ENCODE measurements around the gene KIF12. TPM values are rescaled to one million over a fixed set of nuclear protein-coding genes. Genes with fewer than 3 reads are reported as not detected.

KIF12 gene
- total and polyA plus RNA-seq, 2 of the 13 experiments (the other 11 are each of a cell fraction or from before 2014, with no cell fraction given), result 1.8 to 12.5 TPM

DNA sequence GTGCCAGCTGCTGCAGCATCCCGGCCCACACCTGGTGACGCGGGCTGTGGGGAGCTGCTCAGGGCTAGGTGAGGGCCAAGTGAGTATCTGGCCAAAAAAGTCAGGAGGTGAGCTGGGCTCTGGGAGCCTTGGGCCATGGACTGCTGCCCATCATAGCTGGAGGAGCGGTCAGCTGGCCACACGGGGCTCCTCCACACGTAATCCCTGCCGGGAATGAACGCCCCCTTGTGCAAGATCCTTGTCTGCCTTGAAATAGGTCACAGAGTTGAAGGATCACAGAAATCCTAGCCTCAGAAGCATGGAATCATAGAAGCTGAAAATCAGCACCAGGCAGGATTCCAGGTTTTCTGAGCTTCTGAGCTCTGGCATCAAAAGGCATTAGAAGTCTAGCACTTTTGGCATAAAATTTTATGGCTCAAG, 39.5 kb upstream of the KIF12 start (continued):
- TF ChIP-seq MED8 (CRISPR knock-in tag; IDR thresholded peaks at IDR 0.05; ENCODE audit: insufficient replicate concordance) (no peak), KAT2B (IDR thresholded peaks at IDR 0.05; ENCODE audit: borderline replicate concordance, low read depth, low read length) (no peak), FOXJ3 (CRISPR knock-in tag; IDR thresholded peaks at IDR 0.05; ENCODE audit: borderline replicate concordance) (no peak), TOE1 (CRISPR knock-in tag; IDR thresholded peaks at IDR 0.05) (no peak), TBX3 (IDR thresholded peaks at IDR 0.05; ENCODE audit: borderline replicate concordance) (no peak), NONO (IDR thresholded peaks at IDR 0.05) (no peak), NONO (CRISPR knock-in tag; conservative IDR thresholded peaks at IDR 0.05) (no peak), ZNF10 (CRISPR knock-in tag; IDR thresholded peaks at IDR 0.05; ENCODE audit: borderline replicate concordance, low read depth) (no peak), ZNF766 (CRISPR knock-in tag; IDR thresholded peaks at IDR 0.05; ENCODE audit: borderline replicate concordance) (no peak), ELF1 (CRISPR knock-in tag; IDR thresholded peaks at IDR 0.05) (no peak), ATF7 (IDR thresholded peaks at IDR 0.05) (no peak), ATF7 (CRISPR knock-in tag; IDR thresholded peaks at IDR 0.05) (no peak), WIZ (CRISPR knock-in tag; IDR thresholded peaks at IDR 0.05) (no peak), TP53 (CRISPR knock-in tag; conservative IDR thresholded peaks at IDR 0.05) (no peak), ZNF354B (CRISPR knock-in tag; IDR thresholded peaks at IDR 0.05) (no peak)
- TF ChIP-seq, protein P1, sequence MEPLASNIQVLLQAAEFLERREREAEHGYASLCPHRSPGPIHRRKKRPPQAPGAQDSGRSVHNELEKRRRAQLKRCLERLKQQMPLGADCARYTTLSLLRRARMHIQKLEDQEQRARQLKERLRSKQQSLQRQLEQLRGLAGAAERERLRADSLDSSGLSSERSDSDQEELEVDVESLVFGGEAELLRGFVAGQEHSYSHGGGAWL (CRISPR knock-in tag; IDR thresholded peaks at IDR 0.05), result no peak
- TF ChIP-seq, protein P2, sequence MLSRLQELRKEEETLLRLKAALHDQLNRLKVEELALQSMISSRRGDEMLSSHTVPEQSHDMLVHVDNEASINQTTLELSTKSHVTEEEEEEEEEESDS (CRISPR knock-in tag; IDR thresholded peaks at IDR 0.05; ENCODE audit: borderline replicate concordance), result no peak
- TF ChIP-seq, protein P3, sequence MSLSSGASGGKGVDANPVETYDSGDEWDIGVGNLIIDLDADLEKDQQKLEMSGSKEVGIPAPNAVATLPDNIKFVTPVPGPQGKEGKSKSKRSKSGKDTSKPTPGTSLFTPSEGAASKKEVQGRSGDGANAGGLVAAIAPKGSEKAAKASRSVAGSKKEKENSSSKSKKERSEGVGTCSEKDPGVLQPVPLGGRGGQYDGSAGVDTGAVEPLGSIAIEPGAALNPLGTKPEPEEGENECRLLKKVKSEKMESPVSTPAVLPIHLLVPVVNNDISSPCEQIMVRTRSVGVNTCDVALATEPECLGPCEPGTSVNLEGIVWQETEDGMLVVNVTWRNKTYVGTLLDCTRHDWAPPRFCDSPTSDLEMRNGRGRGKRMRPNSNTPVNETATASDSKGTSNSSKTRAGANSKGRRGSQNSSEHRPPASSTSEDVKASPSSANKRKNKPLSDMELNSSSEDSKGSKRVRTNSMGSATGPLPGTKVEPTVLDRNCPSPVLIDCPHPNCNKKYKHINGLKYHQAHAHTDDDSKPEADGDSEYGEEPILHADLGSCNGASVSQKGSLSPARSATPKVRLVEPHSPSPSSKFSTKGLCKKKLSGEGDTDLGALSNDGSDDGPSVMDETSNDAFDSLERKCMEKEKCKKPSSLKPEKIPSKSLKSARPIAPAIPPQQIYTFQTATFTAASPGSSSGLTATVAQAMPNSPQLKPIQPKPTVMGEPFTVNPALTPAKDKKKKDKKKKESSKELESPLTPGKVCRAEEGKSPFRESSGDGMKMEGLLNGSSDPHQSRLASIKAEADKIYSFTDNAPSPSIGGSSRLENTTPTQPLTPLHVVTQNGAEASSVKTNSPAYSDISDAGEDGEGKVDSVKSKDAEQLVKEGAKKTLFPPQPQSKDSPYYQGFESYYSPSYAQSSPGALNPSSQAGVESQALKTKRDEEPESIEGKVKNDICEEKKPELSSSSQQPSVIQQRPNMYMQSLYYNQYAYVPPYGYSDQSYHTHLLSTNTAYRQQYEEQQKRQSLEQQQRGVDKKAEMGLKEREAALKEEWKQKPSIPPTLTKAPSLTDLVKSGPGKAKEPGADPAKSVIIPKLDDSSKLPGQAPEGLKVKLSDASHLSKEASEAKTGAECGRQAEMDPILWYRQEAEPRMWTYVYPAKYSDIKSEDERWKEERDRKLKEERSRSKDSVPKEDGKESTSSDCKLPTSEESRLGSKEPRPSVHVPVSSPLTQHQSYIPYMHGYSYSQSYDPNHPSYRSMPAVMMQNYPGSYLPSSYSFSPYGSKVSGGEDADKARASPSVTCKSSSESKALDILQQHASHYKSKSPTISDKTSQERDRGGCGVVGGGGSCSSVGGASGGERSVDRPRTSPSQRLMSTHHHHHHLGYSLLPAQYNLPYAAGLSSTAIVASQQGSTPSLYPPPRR (CRISPR knock-in tag; IDR thresholded peaks at IDR 0.05; ENCODE audit: borderline replicate concordance), result no peak
